Colonic mucosa (tissue), 4 donors: ENCODE results near the gene SCGB1A1. TPM values are rescaled to one million over a fixed set of nuclear protein-coding genes. Genes with fewer than 3 reads are reported as not detected.

ENCODE experiments used
- DNase-seq: peaks from one replicate; pipeline ENCODE4 v3.0.0-alpha.2; 2020
- H3K27ac ChIP-seq: fragments of 200-600 bp; one replicate; pipeline ENCODE4 v1.8.0; 2021
- H3K27me3 ChIP-seq: fragments of 200-600 bp; one replicate; pipeline ENCODE4 v1.8.0; 2021
- H3K36me3 ChIP-seq: fragments of 200-600 bp; one replicate; pipeline ENCODE4 v1.8.0; 2021
- H3K4me1 ChIP-seq: fragments of 200-600 bp; one replicate; pipeline ENCODE4 v1.8.0; 2021; ENCODE audit warnings: mild to moderate bottlenecking
- H3K4me3 ChIP-seq: fragments of 200-600 bp; one replicate; pipeline ENCODE4 v1.8.0; 2021
- H3K9ac ChIP-seq, 2 donors: one replicate each; pipeline ENCODE4 v1.7.0; 2013; ENCODE audit warnings: control low read depth in 2 of 2, low read depth in 2 of 2, low read length in 2 of 2
- H3K9me3 ChIP-seq: fragments of 200-600 bp; one replicate; pipeline ENCODE4 v1.8.0; 2021
- CTCF ChIP-seq: fragments of 200-600 bp; IDR thresholded peaks from one replicate; pipeline ENCODE4 v1.8.0; 2022; ENCODE audit warnings: antibody characterized with exemption, mild to moderate bottlenecking
- intact Hi-C: fragments of 100-400 bp; cut with DNase I; formaldehyde crosslinking; loops from one replicate; pipeline ENCODE4 v1.14.1; 2022
- total RNA-seq, 2 donors: library from RNA; stranded (reverse); fragmentation: NEBNext Ultra II Directional in 1 of 2; extraction: Animal tissue kit (Norgen Biotek cat#: 25700) in 1 of 2; gene quantifications; one replicate each; pipeline ENCODE4 v1.2.1, GENCODE V29; 2021
- donor health status: healthy.
- donor health status: DM: no; HTN: no; CAD: no.
- donor health status: DM: no; HTN: no; CAD: no.

SCGB1A1 gene
- total RNA-seq, 2 donors from 2014 or later = 2.3 TPM; not detected in 1

DNA sequence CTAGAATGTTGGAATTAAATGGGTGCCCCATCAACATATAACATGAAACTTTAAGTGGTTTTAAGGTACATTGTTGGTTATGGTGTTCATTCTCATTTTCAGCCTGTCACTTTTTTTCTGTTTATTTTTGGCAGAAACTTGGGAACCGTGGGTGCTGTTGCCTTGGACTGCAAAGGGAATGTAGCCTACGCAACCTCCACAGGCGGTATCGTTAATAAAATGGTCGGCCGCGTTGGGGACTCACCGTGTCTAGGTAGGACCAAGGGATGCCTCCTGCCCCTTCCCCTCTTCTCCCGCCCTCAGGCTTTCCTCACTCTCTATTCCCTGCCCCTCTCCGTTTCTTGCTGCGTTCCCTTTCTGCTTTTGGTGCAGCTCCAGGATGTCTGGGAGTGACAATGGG lies 29.8 kb upstream of the SCGB1A1 start:
- H3K27me3 ChIP-seq = no peaks in the 10 kb centered on the region
- no peak for TF ChIP-seq CTCF
- intact Hi-C loops = no loop called here
- no peak for DNase-seq
- no peak overlapping the region for H3K27ac ChIP-seq
- H3K4me1 ChIP-seq = no peaks in the 10 kb centered on the region
- no peaks in the 10 kb centered on the region for H3K9me3 ChIP-seq
- no peak overlapping the region for H3K9ac ChIP-seq
- no peaks in the 10 kb centered on the region for H3K36me3 ChIP-seq
- no peak overlapping the region for H3K4me3 ChIP-seq

DNA sequence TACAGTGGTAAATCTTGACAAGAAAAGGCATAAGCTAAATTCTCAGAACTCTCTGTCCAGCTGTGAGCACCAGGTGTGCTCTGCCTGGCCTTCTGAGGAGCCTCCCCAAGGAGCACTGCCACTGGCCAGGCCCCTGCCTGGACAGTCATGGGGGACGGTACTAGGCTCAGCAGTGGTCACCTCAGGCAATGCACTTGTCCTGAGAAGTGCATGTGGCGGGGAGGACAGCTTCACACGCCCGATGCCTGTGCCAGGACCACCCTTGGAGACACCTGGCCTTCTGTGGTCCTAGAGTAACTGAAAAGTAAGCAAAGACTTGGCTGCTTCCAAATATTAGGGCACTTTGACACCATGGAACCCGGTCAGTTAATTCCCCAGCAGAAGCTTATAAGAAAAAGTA lies 28.6 kb upstream of the SCGB1A1 start:
- Histone ChIP-seq H3K27me3 (no peaks in the 10 kb centered on the region), H3K9me3 (no peaks in the 10 kb centered on the region), H3K27ac (no peak overlapping the region), H3K4me1 (peaks cover 2% of the 10 kb centered on the region), H3K36me3 (no peaks in the 10 kb centered on the region), H3K9ac (no peak overlapping the region), H3K4me3 (no peak overlapping the region)
- intact Hi-C loops = loop anchor here (10.0 kb wide), 1 partner anchor 305 kb away; no protein-coding TSS in a partner anchor
- no peak for DNase-seq
- no peak for TF ChIP-seq CTCF

DNA sequence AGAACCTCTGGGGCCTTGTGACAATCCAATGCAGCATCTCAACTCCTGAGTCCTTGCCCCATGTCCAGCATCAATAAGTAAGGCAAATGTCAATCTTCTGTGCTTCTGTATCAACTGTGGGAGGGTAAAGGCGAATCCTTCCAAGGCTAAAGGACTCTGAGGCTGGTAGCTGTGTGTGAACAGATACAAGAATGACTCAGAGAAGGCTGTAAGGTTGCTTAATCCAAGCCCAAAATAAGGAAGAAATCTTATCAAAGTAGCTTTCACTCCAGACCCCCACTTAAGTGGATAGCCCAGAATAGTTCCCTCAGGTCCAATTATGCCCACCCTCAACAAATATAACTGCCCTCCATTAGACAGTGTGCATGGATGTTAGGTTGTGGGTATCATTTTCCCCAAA lies 28.1 kb upstream of the SCGB1A1 start:
- Histone ChIP-seq H3K9ac (no peak overlapping the region), H3K4me3 (no peak overlapping the region), H3K36me3 (no peaks in the 10 kb centered on the region), H3K27me3 (no peaks in the 10 kb centered on the region), H3K4me1 (peaks cover 2% of the 10 kb centered on the region), H3K9me3 (no peaks in the 10 kb centered on the region), H3K27ac (no peak overlapping the region)
- TF ChIP-seq CTCF = no peak
- intact Hi-C loops = loop anchor here (10.0 kb wide), 1 partner anchor 304 kb away; no protein-coding TSS in a partner anchor
- DNase-seq = no peak

- Histone ChIP-seq H3K9ac (no peak overlapping the region), H3K4me1 (peaks cover 2% of the 10 kb centered on the region), H3K36me3 (no peaks in the 10 kb centered on the region), H3K27ac (no peak overlapping the region), H3K27me3 (no peaks in the 10 kb centered on the region), H3K4me3 (no peak overlapping the region), H3K9me3 (no peaks in the 10 kb centered on the region)
- intact Hi-C loops = loop anchor here (10.0 kb wide), 1 partner anchor 303 kb away; no protein-coding TSS in a partner anchor
- no peak for DNase-seq
- TF ChIP-seq CTCF = no peak
Observed at GRCh38 chr11:62391642-62392425, 27.0 kb upstream of the SCGB1A1 start.

DNA sequence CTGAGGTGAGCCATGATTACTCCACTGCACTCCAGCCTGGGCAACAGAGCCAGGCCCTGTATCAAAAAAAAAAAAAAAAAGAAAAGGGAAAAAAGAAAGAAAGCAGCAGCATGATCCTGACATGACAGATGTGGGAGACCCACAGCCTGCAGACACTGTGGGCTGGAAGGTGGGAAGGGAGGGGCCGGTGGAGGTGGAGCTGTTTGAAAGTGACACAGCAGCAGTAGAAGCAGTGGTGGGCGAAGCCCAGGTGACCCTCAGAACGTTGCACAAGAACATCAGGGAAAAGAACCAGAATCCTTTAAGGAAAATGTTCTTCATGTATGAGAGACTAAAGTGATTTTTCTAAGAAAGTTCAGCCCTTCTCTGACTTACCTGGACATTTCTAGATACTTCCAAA lies 26.3 kb upstream of the SCGB1A1 start:
- Histone ChIP-seq H3K9ac (no peak overlapping the region), H3K27ac (no peak overlapping the region), H3K4me3 (no peak overlapping the region), H3K27me3 (no peaks in the 10 kb centered on the region), H3K9me3 (no peaks in the 10 kb centered on the region), H3K4me1 (peaks cover 2% of the 10 kb centered on the region), H3K36me3 (no peaks in the 10 kb centered on the region)
- TF ChIP-seq CTCF = no peak
- DNase-seq = no peak
- intact Hi-C loops = loop anchor here (10.0 kb wide), 1 partner anchor 302 kb away; no protein-coding TSS in a partner anchor
